ENCODE measurements around the gene IL1RL1. TPM values are rescaled to one million over a fixed set of nuclear protein-coding genes. Genes with fewer than 3 reads are reported as not detected.

IL1RL1 gene
- total RNA-seq, 1 experiment from 2014 or later: not detected

DNA sequence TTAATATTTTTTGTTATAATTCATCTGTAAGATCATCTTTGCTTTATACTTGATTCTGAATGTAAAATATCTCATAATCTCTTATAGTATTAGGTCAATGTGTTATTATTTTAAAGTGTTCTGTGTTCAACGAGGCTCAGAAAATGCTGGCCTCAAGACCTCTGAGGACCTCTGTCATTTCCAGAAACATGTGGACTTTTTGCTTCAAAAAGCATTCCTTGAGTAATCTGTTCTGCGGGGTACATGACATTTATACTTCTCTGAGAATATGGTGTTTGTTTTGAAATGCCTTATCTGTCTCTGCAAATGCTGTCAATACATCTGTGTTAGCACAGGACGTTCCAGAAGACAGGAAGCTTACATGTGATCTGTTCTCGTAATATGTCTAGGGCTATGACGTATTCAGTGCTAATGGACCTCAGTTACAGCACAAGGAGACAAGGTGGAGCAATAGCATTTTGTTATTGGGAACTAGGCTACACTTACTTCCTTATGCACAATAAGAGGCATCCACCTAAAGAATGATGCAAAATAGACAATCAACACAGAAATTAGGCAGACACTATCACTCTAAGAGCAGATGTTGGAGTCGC, 37.6 kb upstream of the IL1RL1 start:
- no peak for ATAC-seq
- Mint-ChIP-seq H3K27ac (no peak overlapping the region), H3K36me3 (peaks cover 4% of the 10 kb centered on the region), H3K4me1 (no peaks in the 10 kb centered on the region), H3K9me3 (peaks cover 36% of the 10 kb centered on the region), H3K4me3 (no peak overlapping the region), H3K27me3 (ENCODE audit: low read depth) (peaks cover 3% of the 10 kb centered on the region; the same call in 1 of the 2 replicates)
- ChIA-PET CTCF (no interaction called here), POLR2A (no interaction called here)
- no peak for DNase-seq (ENCODE audit: low spot score)
- no peak for TF ChIP-seq ZNF121 (CRISPR knock-in tag; IDR thresholded peaks at IDR 0.05)
- TF ChIP-seq E2F4 (CRISPR knock-in tag; IDR thresholded peaks at IDR 0.05; ENCODE audit: borderline replicate concordance, low read depth): no peak
- no peak for TF ChIP-seq KAT7 (CRISPR knock-in tag; IDR thresholded peaks at IDR 0.05; ENCODE audit: borderline replicate concordance)
- TF ChIP-seq FOXP4 (CRISPR knock-in tag; IDR thresholded peaks at IDR 0.05): no peak
- TF ChIP-seq CDX4 (CRISPR knock-in tag; IDR thresholded peaks at IDR 0.05; ENCODE audit: borderline replicate concordance): no peak
- TF ChIP-seq, protein P1, sequence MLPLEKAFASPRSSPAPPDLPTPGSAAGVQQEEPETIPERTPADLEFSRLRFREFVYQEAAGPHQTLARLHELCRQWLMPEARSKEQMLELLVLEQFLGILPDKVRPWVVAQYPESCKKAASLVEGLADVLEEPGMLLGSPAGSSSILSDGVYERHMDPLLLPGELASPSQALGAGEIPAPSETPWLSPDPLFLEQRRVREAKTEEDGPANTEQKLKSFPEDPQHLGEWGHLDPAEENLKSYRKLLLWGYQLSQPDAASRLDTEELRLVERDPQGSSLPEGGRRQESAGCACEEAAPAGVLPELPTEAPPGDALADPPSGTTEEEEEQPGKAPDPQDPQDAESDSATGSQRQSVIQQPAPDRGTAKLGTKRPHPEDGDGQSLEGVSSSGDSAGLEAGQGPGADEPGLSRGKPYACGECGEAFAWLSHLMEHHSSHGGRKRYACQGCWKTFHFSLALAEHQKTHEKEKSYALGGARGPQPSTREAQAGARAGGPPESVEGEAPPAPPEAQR (CRISPR knock-in tag; IDR thresholded peaks at IDR 0.05): no peak
- TF ChIP-seq, protein P2, sequence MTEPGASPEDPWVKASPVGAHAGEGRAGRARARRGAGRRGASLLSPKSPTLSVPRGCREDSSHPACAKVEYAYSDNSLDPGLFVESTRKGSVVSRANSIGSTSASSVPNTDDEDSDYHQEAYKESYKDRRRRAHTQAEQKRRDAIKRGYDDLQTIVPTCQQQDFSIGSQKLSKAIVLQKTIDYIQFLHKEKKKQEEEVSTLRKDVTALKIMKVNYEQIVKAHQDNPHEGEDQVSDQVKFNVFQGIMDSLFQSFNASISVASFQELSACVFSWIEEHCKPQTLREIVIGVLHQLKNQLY (CRISPR knock-in tag; IDR thresholded peaks at IDR 0.05): no peak
- TF ChIP-seq, protein P3, sequence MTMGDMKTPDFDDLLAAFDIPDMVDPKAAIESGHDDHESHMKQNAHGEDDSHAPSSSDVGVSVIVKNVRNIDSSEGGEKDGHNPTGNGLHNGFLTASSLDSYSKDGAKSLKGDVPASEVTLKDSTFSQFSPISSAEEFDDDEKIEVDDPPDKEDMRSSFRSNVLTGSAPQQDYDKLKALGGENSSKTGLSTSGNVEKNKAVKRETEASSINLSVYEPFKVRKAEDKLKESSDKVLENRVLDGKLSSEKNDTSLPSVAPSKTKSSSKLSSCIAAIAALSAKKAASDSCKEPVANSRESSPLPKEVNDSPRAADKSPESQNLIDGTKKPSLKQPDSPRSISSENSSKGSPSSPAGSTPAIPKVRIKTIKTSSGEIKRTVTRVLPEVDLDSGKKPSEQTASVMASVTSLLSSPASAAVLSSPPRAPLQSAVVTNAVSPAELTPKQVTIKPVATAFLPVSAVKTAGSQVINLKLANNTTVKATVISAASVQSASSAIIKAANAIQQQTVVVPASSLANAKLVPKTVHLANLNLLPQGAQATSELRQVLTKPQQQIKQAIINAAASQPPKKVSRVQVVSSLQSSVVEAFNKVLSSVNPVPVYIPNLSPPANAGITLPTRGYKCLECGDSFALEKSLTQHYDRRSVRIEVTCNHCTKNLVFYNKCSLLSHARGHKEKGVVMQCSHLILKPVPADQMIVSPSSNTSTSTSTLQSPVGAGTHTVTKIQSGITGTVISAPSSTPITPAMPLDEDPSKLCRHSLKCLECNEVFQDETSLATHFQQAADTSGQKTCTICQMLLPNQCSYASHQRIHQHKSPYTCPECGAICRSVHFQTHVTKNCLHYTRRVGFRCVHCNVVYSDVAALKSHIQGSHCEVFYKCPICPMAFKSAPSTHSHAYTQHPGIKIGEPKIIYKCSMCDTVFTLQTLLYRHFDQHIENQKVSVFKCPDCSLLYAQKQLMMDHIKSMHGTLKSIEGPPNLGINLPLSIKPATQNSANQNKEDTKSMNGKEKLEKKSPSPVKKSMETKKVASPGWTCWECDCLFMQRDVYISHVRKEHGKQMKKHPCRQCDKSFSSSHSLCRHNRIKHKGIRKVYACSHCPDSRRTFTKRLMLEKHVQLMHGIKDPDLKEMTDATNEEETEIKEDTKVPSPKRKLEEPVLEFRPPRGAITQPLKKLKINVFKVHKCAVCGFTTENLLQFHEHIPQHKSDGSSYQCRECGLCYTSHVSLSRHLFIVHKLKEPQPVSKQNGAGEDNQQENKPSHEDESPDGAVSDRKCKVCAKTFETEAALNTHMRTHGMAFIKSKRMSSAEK (CRISPR knock-in tag; IDR thresholded peaks at IDR 0.05; ENCODE audit: borderline replicate concordance): no peak
- no peak for TF ChIP-seq ZNF317 (CRISPR knock-in tag; IDR thresholded peaks at IDR 0.05; ENCODE audit: borderline replicate concordance, low read depth)
- TF ChIP-seq JAZF1 (CRISPR knock-in tag; IDR thresholded peaks at IDR 0.05): no peak
- no peak for TF ChIP-seq HMGA2 (CRISPR knock-in tag; IDR thresholded peaks at IDR 0.05)
- TF ChIP-seq EMX1 (CRISPR knock-in tag; IDR thresholded peaks at IDR 0.05): no peak

- DNase-seq (ENCODE audit: low spot score) (no peak), ATAC-seq (no peak)
- CTCF ChIA-PET: interaction anchor here (1.2 to 1.8 kb wide), 2 partner anchors 25 to 196 kb away, joined by 3 to 8 read pairs; partner anchors contain the start of gene SLC9A4
- Mint-ChIP-seq H3K4me3 (no peak overlapping the region), H3K4me1 (no peaks in the 10 kb centered on the region), H3K27ac (no peak overlapping the region), H3K9me3 (peaks cover 27% of the 10 kb centered on the region), H3K27me3 (ENCODE audit: low read depth) (no peaks in the 10 kb centered on the region), H3K36me3 (peaks cover 4% of the 10 kb centered on the region)
- POLR2A ChIA-PET: no interaction called here
- TF ChIP-seq HMGA2 (CRISPR knock-in tag; IDR thresholded peaks at IDR 0.05) (no peak), NR1H2 (CRISPR knock-in tag; IDR thresholded peaks at IDR 0.05) (no peak)
Measured at GRCh38 chr2:102276549-102277201, 34.7 kb upstream of the IL1RL1 start.

All from WTC11 (cell line).